Vagina (tissue), 2 donors: Measurements from ENCODE around the gene CAMK2B. TPM values are rescaled to one million over a fixed set of nuclear protein-coding genes. Genes with fewer than 3 reads are reported as not detected.

ENCODE experiments used
- DNase-seq, 2 donors: peaks; one replicate each; pipeline ENCODE4 v3.0.0-alpha.2; 2017; ENCODE audit errors: extremely low spot score in 2 of 2
- H3K27ac ChIP-seq: fragments of 200-600 bp; sonication (generic); one replicate; pipeline ENCODE4 v1.5.1; 2019
- H3K27me3 ChIP-seq: fragments of 200-600 bp; sonication (generic); one replicate; pipeline ENCODE4 v1.5.1; 2019
- H3K36me3 ChIP-seq, 2 donors: fragments of 200-600 bp; sonication (generic); one replicate each; pipeline ENCODE4 v1.5.1; 2017 to 2019
- H3K4me1 ChIP-seq: fragments of 200-600 bp; sonication (generic); one replicate; pipeline ENCODE4 v1.5.1; 2019
- H3K4me3 ChIP-seq, 2 donors: fragments of 200-600 bp; sonication (generic); 1 replicate in 1 of 2; 2 replicates in 1 of 2; pipeline ENCODE4 v1.5.1; 2016 to 2019
- H3K9me3 ChIP-seq: fragments of 200-600 bp; sonication (generic); one replicate; pipeline ENCODE4 v1.5.1; 2019
- POLR2A ChIP-seq, 2 donors: fragments of 450-650 bp; IDR thresholded peaks; one replicate each; pipeline ENCODE4 v1.6.1; 2017; ENCODE audit warnings: antibody characterized with exemption in 2 of 2, mild to moderate bottlenecking in 2 of 2, moderate library complexity in 2 of 2
- POLR2AphosphoS5 ChIP-seq, 2 donors: sonication (generic); formaldehyde crosslinking; IDR thresholded peaks; one replicate each; pipeline ENCODE4 v1.9.0; 2017; ENCODE audit warnings: antibody characterized with exemption in 2 of 2, mild to moderate bottlenecking in 2 of 2, low read depth in 1 of 2; ENCODE audit not compliant: insufficient read depth in 1 of 2
- intact Hi-C: fragments of 100-400 bp; cut with DNase I; formaldehyde crosslinking; loops from one replicate; pipeline ENCODE4 v1.15.1; 2023
- total RNA-seq: library from RNA; depleted of rRNA; stranded (reverse); fragments of >200 nt; gene quantifications from one replicate; pipeline ENCODE4 v1.2.3, GENCODE V29; 2016
- TF ChIP-seq, protein P1 (sequence below), 3 experiments: fragments of 450-650 bp in 2 of 3; fragments of 200-600 bp in 1 of 3; sonication (generic) in 1 of 3; IDR thresholded peaks; one replicate each; pipeline ENCODE4 v1.5.1; 2017 to 2019; ENCODE audit warnings: antibody characterized with exemption in 3 of 3, mild to moderate bottlenecking in 2 of 3, moderate library complexity in 2 of 3

CAMK2B gene
- total RNA-seq, 1 donor from 2014 or later: 3.2 TPM

DNA sequence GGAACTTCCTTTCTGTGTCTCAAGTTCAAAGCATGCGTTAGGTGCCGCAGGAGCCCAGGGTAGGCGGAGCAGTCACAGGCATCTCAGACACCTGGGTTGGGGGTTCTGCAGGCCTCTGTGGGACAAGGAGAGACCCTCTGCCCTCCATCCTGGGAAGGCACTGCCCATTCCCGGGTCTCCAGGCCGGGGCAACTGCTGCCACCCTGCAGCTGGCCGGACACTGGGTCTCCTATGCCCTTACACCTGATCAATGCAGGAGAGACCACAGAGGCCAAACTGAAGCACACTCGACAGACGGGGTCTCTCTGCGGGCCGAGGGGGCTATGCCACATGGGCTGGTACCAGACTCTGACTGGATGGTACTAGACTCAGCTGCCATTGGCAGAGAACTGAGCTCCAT, 87.7 kb downstream of the CAMK2B start:
- no peak overlapping the region for H3K4me3 ChIP-seq
- intact Hi-C loops: loop anchor here (5.0 kb wide), 1 partner anchor 240 kb away; no protein-coding TSS in a partner anchor
- no peaks in the 10 kb centered on the region for H3K27me3 ChIP-seq
- no peaks in the 10 kb centered on the region for H3K36me3 ChIP-seq
- DNase-seq: no peak
- TF ChIP-seq POLR2A (IDR thresholded peaks at IDR 0.05) (no peak), POLR2AphosphoS5 (IDR thresholded peaks at IDR 0.05; ENCODE audit: insufficient read depth in 1 of 2, low read depth in 1 of 2) (no peak)
- TF ChIP-seq, protein P1, sequence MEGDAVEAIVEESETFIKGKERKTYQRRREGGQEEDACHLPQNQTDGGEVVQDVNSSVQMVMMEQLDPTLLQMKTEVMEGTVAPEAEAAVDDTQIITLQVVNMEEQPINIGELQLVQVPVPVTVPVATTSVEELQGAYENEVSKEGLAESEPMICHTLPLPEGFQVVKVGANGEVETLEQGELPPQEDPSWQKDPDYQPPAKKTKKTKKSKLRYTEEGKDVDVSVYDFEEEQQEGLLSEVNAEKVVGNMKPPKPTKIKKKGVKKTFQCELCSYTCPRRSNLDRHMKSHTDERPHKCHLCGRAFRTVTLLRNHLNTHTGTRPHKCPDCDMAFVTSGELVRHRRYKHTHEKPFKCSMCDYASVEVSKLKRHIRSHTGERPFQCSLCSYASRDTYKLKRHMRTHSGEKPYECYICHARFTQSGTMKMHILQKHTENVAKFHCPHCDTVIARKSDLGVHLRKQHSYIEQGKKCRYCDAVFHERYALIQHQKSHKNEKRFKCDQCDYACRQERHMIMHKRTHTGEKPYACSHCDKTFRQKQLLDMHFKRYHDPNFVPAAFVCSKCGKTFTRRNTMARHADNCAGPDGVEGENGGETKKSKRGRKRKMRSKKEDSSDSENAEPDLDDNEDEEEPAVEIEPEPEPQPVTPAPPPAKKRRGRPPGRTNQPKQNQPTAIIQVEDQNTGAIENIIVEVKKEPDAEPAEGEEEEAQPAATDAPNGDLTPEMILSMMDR (IDR thresholded peaks at IDR 0.05): no peak
- H3K4me1 ChIP-seq: peaks cover 4% of the 10 kb centered on the region
- H3K27ac ChIP-seq: no peak overlapping the region
- no peaks in the 10 kb centered on the region for H3K9me3 ChIP-seq

DNA sequence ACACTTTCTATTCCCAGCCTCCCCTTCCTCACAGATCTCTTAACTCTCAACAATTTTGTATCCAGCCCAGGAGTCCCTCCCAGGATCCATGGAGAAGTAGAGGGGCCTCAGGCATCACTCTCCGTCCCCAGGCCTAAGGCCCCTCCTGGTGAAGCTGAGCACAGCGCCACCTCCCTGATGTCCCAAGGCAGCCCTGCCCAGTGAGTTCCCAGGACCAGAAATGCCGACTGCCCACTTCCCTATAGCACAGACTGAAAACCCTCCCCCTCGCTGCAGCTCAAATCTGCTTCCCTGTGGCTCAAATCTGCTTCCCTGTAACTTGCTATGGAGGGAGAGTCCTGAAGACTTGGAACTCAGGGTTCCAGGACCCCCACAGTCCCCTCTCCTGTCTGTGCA, 89.1 kb downstream of the CAMK2B start:
- Histone ChIP-seq H3K4me3 (no peak overlapping the region), H3K27me3 (no peaks in the 10 kb centered on the region), H3K9me3 (no peaks in the 10 kb centered on the region), H3K4me1 (peaks cover 3% of the 10 kb centered on the region), H3K27ac (no peak overlapping the region), H3K36me3 (no peaks in the 10 kb centered on the region)
- intact Hi-C loops: loop anchor here (5.0 kb wide), 1 partner anchor 241 kb away; no protein-coding TSS in a partner anchor
- TF ChIP-seq POLR2AphosphoS5 (IDR thresholded peaks at IDR 0.05; ENCODE audit: insufficient read depth in 1 of 2, low read depth in 1 of 2) (no peak), POLR2A (IDR thresholded peaks at IDR 0.05) (no peak)
- TF ChIP-seq, protein P1 (IDR thresholded peaks at IDR 0.05): no peak
- DNase-seq: no peak

DNA sequence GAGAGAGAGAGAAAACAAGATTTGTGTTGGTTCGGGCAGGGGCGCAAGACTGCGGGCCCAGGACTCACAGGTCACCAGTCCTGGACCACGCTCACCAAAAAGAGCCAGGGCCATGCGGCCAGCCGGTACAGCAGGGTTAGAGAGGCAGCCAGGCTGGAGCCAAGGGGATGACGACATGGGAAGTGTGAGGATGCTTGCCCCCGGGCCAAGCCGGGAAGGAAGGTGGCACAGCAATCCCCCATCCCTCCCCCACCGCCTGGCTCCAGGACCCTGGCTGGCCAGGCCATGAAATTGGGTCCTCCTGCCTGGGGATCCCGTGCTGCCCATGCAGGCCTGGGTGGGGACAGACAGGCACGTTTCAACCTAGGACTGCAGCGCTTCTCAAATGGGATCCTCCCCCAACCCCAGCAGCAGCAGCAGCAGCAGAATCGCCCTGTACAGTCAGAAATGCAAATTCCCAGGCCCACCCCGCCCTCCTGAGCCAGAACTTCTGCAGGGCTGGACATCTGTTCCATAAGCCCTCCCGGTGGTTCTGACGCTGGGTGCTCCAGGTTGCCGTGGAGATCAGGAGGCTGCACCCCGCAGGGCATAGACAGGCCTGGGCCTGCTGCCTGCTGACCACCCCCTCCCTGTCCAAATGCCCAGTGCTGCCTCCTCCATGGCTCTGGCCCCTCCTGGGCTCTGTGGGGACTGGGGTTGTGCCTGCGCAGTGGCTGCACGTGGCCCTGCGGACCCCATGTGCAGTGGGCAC, 89.6 kb downstream of the CAMK2B start:
- intact Hi-C loops: loop anchor here (5.0 kb wide), 1 partner anchor 242 kb away; no protein-coding TSS in a partner anchor
- Histone ChIP-seq H3K27me3 (no peaks in the 10 kb centered on the region), H3K27ac (no peak overlapping the region), H3K36me3 (no peaks in the 10 kb centered on the region), H3K4me3 (no peak overlapping the region), H3K4me1 (no peaks in the 10 kb centered on the region), H3K9me3 (no peaks in the 10 kb centered on the region)
- TF ChIP-seq, protein P1 (IDR thresholded peaks at IDR 0.05): no peak
- TF ChIP-seq POLR2AphosphoS5 (IDR thresholded peaks at IDR 0.05; ENCODE audit: insufficient read depth in 1 of 2, low read depth in 1 of 2) (no peak), POLR2A (IDR thresholded peaks at IDR 0.05) (no peak)
- no peak for DNase-seq

DNA sequence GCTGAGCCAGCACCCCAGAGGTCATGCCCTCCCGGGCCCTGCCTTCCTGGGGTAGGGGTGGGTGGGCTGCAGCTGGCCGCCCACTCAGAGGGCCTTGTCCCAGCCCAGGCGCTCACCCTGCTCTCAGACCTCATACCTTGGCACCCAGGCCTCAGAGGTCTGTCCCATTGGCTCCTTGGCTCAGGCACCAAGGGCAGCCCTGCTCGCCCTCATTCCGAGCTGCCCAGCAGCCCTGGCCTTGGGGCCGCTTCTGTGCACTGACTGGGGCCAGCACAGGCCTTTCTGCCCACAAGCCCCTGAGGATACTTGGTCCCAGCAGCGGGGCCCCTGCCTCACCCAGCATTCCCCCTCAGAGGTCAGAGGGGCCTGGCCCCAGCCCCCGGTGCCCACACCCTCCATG, 90.3 kb downstream of the CAMK2B start:
- TF ChIP-seq POLR2AphosphoS5 (IDR thresholded peaks at IDR 0.05; ENCODE audit: insufficient read depth in 1 of 2, low read depth in 1 of 2): no peak
- TF ChIP-seq, protein P1 (IDR thresholded peaks at IDR 0.05): no peak
- TF ChIP-seq POLR2A (IDR thresholded peaks at IDR 0.05): no peak
- no peaks in the 10 kb centered on the region for H3K4me1 ChIP-seq
- no peak for DNase-seq
- no peak overlapping the region for H3K4me3 ChIP-seq
- H3K9me3 ChIP-seq: no peaks in the 10 kb centered on the region
- no peaks in the 10 kb centered on the region for H3K36me3 ChIP-seq
- intact Hi-C loops: loop anchor here (5.0 kb wide), 1 partner anchor 242 kb away; no protein-coding TSS in a partner anchor
- no peaks in the 10 kb centered on the region for H3K27me3 ChIP-seq
- no peak overlapping the region for H3K27ac ChIP-seq
